Liver (tissue), 9 donors: ENCODE data around the gene PIGQ. TPM values are rescaled to one million over a fixed set of nuclear protein-coding genes. Genes with fewer than 3 reads are reported as not detected.

Experiments used
- DNase-seq: peaks from one replicate; pipeline ENCODE4 v3.0.0-alpha.2; 2017; ENCODE audit warnings: low spot score
- H3K27ac ChIP-seq, 2 donors: one replicate each; pipeline ENCODE4 v1.7.0; 2013; ENCODE audit warnings: inconsistent platforms in 2 of 2, low read length in 2 of 2, control low read depth in 1 of 2, low read depth in 1 of 2, mild to moderate bottlenecking in 1 of 2
- H3K27me3 ChIP-seq, 4 donors: one replicate each; pipeline versions ENCODE4 v1.6.1 to v1.7.0; 2013; ENCODE audit warnings: low read length in 3 of 4, inconsistent platforms in 1 of 4, mild to moderate bottlenecking in 1 of 4, moderate library complexity in 1 of 4; ENCODE audit not compliant: control insufficient read depth in 4 of 4, insufficient read depth in 4 of 4
- H3K36me3 ChIP-seq, 4 donors: one replicate each; pipeline versions ENCODE4 v1.6.1 to v1.7.0; 2013; ENCODE audit warnings: low read length in 3 of 4, mild to moderate bottlenecking in 3 of 4, low read depth in 1 of 4, moderate library complexity in 1 of 4; ENCODE audit not compliant: control insufficient read depth in 4 of 4, insufficient read depth in 3 of 4
- H3K4me1 ChIP-seq, 4 donors: one replicate each; pipeline versions ENCODE4 v1.6.1 to v1.7.0; 2013; ENCODE audit warnings: low read length in 3 of 4, mild to moderate bottlenecking in 3 of 4, moderate library complexity in 1 of 4; ENCODE audit not compliant: control insufficient read depth in 4 of 4, insufficient read depth in 4 of 4
- H3K4me3 ChIP-seq, 3 donors: one replicate each; pipeline versions ENCODE4 v1.6.1 to v1.7.0; 2013; ENCODE audit warnings: low read length in 3 of 3, control low read depth in 1 of 3, low read depth in 1 of 3, mild to moderate bottlenecking in 1 of 3
- H3K9ac ChIP-seq, 2 donors: one replicate each; pipeline ENCODE4 v1.7.0; 2013; ENCODE audit warnings: low read length in 2 of 2, mild to moderate bottlenecking in 2 of 2, moderate library complexity in 2 of 2, control low read depth in 1 of 2, low read depth in 1 of 2
- H3K9me3 ChIP-seq, 4 donors: one replicate each; pipeline versions ENCODE4 v1.6.1 to v1.7.0; 2013; ENCODE audit warnings: low read length in 3 of 4; ENCODE audit not compliant: control insufficient read depth in 4 of 4
- EGR1 ChIP-seq, 2 donors: IDR thresholded peaks; 2 replicates each; pipeline ENCODE4 v1.6.1; 2016 to 2018; ENCODE audit warnings: antibody characterized with exemption in 2 of 2, low read depth in 2 of 2
- FOXA1 ChIP-seq: IDR thresholded peaks from 2 replicates; pipeline ENCODE4 v1.6.1; 2016; ENCODE audit warnings: antibody characterized with exemption
- FOXA2 ChIP-seq: IDR thresholded peaks from 2 replicates; pipeline ENCODE4 v1.6.1; 2016; ENCODE audit warnings: antibody characterized with exemption
- GABPA ChIP-seq, 2 donors: IDR thresholded peaks in 1 of 2; conservative IDR thresholded peaks in 1 of 2; 2 replicates each; pipeline ENCODE4 v1.6.1; 2016; ENCODE audit warnings: antibody characterized with exemption in 2 of 2, mild to moderate bottlenecking in 1 of 2, moderate library complexity in 1 of 2
- HNF4A ChIP-seq, 2 donors: conservative IDR thresholded peaks; 2 replicates each; pipeline ENCODE4 v1.6.1; 2016; ENCODE audit warnings: antibody characterized with exemption in 2 of 2, mild to moderate bottlenecking in 2 of 2
- HNF4G ChIP-seq: IDR thresholded peaks from 2 replicates; pipeline ENCODE4 v1.6.1; 2016; ENCODE audit warnings: antibody characterized with exemption
- JUND ChIP-seq, 2 donors: IDR thresholded peaks; 2 replicates each; pipeline ENCODE4 v1.6.1; 2016; ENCODE audit warnings: antibody characterized with exemption in 2 of 2
- NR2F2 ChIP-seq: IDR thresholded peaks from 2 replicates; pipeline ENCODE4 v1.6.1; 2016; ENCODE audit warnings: antibody characterized with exemption
- RAD21 ChIP-seq, 2 donors: IDR thresholded peaks; 2 replicates each; pipeline ENCODE4 v1.6.1; 2016; ENCODE audit warnings: antibody characterized with exemption in 2 of 2, mild to moderate bottlenecking in 2 of 2
- RXRA ChIP-seq, 2 donors: IDR thresholded peaks; 2 replicates each; pipeline ENCODE4 v1.6.1; 2017 to 2018; ENCODE audit warnings: antibody characterized with exemption in 2 of 2, mild to moderate bottlenecking in 1 of 2
- SP1 ChIP-seq: IDR thresholded peaks from 2 replicates; pipeline ENCODE4 v1.6.1; 2018; ENCODE audit warnings: antibody characterized with exemption, mild to moderate bottlenecking
- TAF1 ChIP-seq: conservative IDR thresholded peaks from 2 replicates; pipeline ENCODE4 v1.6.1; 2016; ENCODE audit warnings: antibody characterized with exemption, mild to moderate bottlenecking
- YY1 ChIP-seq: IDR thresholded peaks from 2 replicates; pipeline ENCODE4 v1.6.1; 2016; ENCODE audit warnings: antibody characterized with exemption, mild to moderate bottlenecking
- WGBS: extraction: QIAGEN DNeasy Blood & Tissue Kit; methylation state at CpG from one replicate; pipeline ENCODE4 v1.1.7; 2013; 5-methylcytosine and 5-hydroxymethylcytosine counted together
- polyA plus RNA-seq, 2 donors: library from polyadenylated mRNA; stranded (reverse) in 1 of 2; unstranded in 1 of 2; fragments of 200-250 nt in 1 of 2; fragments of >200 nt in 1 of 2; fragmentation: Nextera tagmentation in 1 of 2; extraction: Ambion mirVana in 1 of 2; gene quantifications; one replicate each; pipeline versions ENCODE4 v1.2.1 to v1.2.3, GENCODE V29; 2013 to 2015
- total RNA-seq, 2 donors: library from RNA; depleted of rRNA; stranded (reverse); fragments of >200 nt; gene quantifications; one replicate each; pipeline ENCODE4 v1.2.3, GENCODE V29; 2014
- TF ChIP-seq, protein P1 (sequence below): IDR thresholded peaks from 2 replicates; pipeline ENCODE4 v1.6.1; 2016; ENCODE audit warnings: antibody characterized with exemption
- TF ChIP-seq, protein P2 (sequence below): IDR thresholded peaks from 2 replicates; pipeline ENCODE4 v1.6.1; 2016; ENCODE audit warnings: antibody characterized with exemption, mild to moderate bottlenecking
- TF ChIP-seq, protein P3 (sequence below): IDR thresholded peaks from 2 replicates; pipeline ENCODE4 v1.6.1; 2016; ENCODE audit warnings: antibody characterized with exemption
- TF ChIP-seq, protein P4 (sequence below): IDR thresholded peaks from 2 replicates; pipeline ENCODE4 v1.6.1; 2016; ENCODE audit warnings: antibody characterized with exemption
- TF ChIP-seq, protein P5 (sequence below): fragments of 150-350 bp; IDR thresholded peaks from 2 replicates; pipeline ENCODE4 v1.5.1; 2017; ENCODE audit warnings: improper control_type of control experiment, low read depth, low read length; ENCODE audit not compliant: missing input control
- donor health status: healthy.
- donor health status: healthy.
- donor health status: healthy.
- donor health status: healthy.
- donor health status: healthy.

Gene PIGQ
- total and polyA plus RNA-seq, 4 donors: 16.8 to 144 (median 20.6) TPM

DNA sequence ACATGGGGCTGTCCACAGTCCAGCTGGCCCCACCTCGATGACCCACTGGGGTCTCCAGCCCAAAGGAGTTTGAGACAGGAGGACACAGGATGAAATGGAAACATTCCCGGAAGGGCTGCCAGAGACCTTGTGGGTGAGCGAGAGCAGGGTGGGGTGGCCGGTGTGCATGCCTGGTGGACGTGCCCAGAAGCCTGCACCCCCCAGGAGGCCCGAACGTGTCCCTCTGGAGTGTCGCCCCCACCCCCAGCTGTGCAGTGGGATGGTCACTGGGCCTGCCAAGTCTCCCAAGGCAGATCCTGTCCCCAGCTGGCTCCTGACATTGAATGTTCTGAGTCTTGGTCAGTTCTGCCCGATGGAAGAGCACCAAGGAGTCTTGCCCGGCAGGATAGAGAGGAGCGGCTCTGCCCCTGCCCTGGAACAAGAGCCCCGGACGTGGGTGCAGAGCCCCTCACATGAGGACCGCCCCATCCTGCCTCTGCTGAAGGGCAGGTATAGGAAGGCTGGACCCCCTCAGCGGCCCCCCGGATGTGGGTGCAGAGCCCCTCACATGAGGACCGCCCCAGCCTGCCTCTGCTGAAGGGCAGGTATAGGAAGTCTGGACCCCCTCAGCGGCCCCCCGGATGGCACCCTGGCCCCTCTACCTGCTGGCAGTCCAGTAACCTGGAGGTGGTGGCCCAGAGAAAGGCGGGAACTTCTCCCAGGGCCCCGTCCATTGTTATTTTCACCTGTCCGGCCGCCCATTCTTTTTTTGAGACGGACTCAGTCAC, 45.3 kb upstream of the PIGQ start:
- no peak overlapping the region for H3K4me3 ChIP-seq
- H3K9me3 ChIP-seq: no peaks in the 10 kb centered on the region
- no peaks in the 10 kb centered on the region for H3K27me3 ChIP-seq
- TF ChIP-seq, protein P1, sequence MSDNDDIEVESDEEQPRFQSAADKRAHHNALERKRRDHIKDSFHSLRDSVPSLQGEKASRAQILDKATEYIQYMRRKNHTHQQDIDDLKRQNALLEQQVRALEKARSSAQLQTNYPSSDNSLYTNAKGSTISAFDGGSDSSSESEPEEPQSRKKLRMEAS: no peak
- no peak for TF ChIP-seq YY1
- TF ChIP-seq FOXA2: no peak
- TF ChIP-seq EGR1 (IDR thresholded peaks at IDR 0.05; ENCODE audit: low read depth in 2 of 2): no peak
- no peak for TF ChIP-seq TAF1
- no peak for TF ChIP-seq HNF4A (conservative IDR thresholded peaks at IDR 0.05)
- no peak for TF ChIP-seq RAD21 (IDR thresholded peaks at IDR 0.05)
- no peak for TF ChIP-seq JUND (IDR thresholded peaks at IDR 0.05)
- no peak for TF ChIP-seq RXRA (IDR thresholded peaks at IDR 0.05)
- TF ChIP-seq GABPA (IDR thresholded peaks at IDR 0.05 in 1 of 2, conservative IDR thresholded peaks at IDR 0.05 in 1 of 2): no peak
- no peak for TF ChIP-seq HNF4G
- WGBS: 81% methylated on average over 24 of the region's 24 CpGs
- peaks cover 9 to 28% (median 22%) of the 10 kb centered on the region in 4 donors for H3K4me1 ChIP-seq
- peaks cover 5 to 15% (median 7%) of the 10 kb centered on the region in 4 donors for H3K36me3 ChIP-seq
- no peak overlapping the region for H3K27ac ChIP-seq
- H3K9ac ChIP-seq: no peak overlapping the region
- no peak for DNase-seq

DNA sequence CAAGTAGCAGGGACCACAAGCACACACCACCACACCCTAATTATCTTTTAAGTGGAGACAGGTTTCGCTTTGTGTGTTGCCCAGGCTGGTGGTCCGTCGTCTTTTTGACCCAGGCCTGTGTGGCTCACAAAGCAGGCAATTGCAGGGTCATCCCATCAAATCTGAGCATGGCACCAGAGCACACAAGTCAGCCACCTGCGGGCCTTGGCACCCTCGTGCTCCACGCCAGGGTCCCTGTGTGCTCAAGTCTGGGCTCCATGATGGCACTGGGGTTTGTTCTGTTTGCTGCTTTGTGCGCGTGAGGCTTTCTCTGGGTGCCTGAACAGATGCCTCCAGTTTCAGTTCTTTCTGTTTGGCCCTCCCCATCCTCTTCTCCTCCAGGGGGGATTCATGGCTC, 44.6 kb upstream of the PIGQ start:
- Histone ChIP-seq H3K27ac (no peak overlapping the region), H3K27me3 (no peaks in the 10 kb centered on the region), H3K4me1 (peaks cover 14 to 35% (median 29%) of the 10 kb centered on the region in 4 donors), H3K4me3 (no peak overlapping the region), H3K9me3 (no peaks in the 10 kb centered on the region), H3K9ac (no peak overlapping the region), H3K36me3 (peaks cover 4 to 9% (median 6%) of the 10 kb centered on the region in 4 donors)
- no peak for DNase-seq
- WGBS: 91% methylated on average over 8 of the region's 8 CpGs
- TF ChIP-seq SP1 (no peak), JUND (IDR thresholded peaks at IDR 0.05) (no peak), FOXA2 (no peak), NR2F2 (no peak), FOXA1 (no peak), YY1 (no peak), HNF4A (conservative IDR thresholded peaks at IDR 0.05) (no peak), GABPA (IDR thresholded peaks at IDR 0.05 in 1 of 2, conservative IDR thresholded peaks at IDR 0.05 in 1 of 2) (no peak), HNF4G (no peak), EGR1 (IDR thresholded peaks at IDR 0.05; ENCODE audit: low read depth in 2 of 2) (no peak)
- TF ChIP-seq, protein P2, sequence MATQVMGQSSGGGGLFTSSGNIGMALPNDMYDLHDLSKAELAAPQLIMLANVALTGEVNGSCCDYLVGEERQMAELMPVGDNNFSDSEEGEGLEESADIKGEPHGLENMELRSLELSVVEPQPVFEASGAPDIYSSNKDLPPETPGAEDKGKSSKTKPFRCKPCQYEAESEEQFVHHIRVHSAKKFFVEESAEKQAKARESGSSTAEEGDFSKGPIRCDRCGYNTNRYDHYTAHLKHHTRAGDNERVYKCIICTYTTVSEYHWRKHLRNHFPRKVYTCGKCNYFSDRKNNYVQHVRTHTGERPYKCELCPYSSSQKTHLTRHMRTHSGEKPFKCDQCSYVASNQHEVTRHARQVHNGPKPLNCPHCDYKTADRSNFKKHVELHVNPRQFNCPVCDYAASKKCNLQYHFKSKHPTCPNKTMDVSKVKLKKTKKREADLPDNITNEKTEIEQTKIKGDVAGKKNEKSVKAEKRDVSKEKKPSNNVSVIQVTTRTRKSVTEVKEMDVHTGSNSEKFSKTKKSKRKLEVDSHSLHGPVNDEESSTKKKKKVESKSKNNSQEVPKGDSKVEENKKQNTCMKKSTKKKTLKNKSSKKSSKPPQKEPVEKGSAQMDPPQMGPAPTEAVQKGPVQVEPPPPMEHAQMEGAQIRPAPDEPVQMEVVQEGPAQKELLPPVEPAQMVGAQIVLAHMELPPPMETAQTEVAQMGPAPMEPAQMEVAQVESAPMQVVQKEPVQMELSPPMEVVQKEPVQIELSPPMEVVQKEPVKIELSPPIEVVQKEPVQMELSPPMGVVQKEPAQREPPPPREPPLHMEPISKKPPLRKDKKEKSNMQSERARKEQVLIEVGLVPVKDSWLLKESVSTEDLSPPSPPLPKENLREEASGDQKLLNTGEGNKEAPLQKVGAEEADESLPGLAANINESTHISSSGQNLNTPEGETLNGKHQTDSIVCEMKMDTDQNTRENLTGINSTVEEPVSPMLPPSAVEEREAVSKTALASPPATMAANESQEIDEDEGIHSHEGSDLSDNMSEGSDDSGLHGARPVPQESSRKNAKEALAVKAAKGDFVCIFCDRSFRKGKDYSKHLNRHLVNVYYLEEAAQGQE: no peak
- TF ChIP-seq, protein P3, sequence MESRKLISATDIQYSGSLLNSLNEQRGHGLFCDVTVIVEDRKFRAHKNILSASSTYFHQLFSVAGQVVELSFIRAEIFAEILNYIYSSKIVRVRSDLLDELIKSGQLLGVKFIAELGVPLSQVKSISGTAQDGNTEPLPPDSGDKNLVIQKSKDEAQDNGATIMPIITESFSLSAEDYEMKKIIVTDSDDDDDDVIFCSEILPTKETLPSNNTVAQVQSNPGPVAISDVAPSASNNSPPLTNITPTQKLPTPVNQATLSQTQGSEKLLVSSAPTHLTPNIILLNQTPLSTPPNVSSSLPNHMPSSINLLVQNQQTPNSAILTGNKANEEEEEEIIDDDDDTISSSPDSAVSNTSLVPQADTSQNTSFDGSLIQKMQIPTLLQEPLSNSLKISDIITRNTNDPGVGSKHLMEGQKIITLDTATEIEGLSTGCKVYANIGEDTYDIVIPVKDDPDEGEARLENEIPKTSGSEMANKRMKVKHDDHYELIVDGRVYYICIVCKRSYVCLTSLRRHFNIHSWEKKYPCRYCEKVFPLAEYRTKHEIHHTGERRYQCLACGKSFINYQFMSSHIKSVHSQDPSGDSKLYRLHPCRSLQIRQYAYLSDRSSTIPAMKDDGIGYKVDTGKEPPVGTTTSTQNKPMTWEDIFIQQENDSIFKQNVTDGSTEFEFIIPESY: no peak
- TF ChIP-seq, protein P4, sequence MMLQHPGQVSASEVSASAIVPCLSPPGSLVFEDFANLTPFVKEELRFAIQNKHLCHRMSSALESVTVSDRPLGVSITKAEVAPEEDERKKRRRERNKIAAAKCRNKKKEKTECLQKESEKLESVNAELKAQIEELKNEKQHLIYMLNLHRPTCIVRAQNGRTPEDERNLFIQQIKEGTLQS: no peak
- TF ChIP-seq, protein P5, sequence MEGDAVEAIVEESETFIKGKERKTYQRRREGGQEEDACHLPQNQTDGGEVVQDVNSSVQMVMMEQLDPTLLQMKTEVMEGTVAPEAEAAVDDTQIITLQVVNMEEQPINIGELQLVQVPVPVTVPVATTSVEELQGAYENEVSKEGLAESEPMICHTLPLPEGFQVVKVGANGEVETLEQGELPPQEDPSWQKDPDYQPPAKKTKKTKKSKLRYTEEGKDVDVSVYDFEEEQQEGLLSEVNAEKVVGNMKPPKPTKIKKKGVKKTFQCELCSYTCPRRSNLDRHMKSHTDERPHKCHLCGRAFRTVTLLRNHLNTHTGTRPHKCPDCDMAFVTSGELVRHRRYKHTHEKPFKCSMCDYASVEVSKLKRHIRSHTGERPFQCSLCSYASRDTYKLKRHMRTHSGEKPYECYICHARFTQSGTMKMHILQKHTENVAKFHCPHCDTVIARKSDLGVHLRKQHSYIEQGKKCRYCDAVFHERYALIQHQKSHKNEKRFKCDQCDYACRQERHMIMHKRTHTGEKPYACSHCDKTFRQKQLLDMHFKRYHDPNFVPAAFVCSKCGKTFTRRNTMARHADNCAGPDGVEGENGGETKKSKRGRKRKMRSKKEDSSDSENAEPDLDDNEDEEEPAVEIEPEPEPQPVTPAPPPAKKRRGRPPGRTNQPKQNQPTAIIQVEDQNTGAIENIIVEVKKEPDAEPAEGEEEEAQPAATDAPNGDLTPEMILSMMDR: no peak
